NOMO-1 (cell line): ENCODE data around the gene NXN.

ENCODE experiments used
- DNase-seq, 2 experiments: peaks; one replicate each; lab custom pipeline; 2025; ENCODE audit not compliant: unreplicated experiment in 2 of 2; lab: John Stamatoyannopoulos, UW

NXN gene

GRCh38 chr17:979539-980405, at the start of gene NXN:
Gene NXN, minus strand, starts transcription at chr17:979776.
- DNase-seq = peak; percentile 57 to 74

GRCh38 chr17:1027044-1027443, 47.5 kb upstream of the NXN start:
- no peak for DNase-seq

- DNase-seq = no peak
These were observed 47.0 kb upstream of the NXN start for GRCh38 chr17:1026599-1026975.

GRCh38 chr17:1025733-1026598, 46.4 kb upstream of the NXN start:
- no peak for DNase-seq

GRCh38 chr17:1024076-1024475, 44.5 kb upstream of the NXN start:
- DNase-seq = no peak

- no peak for DNase-seq
These were observed 42.9 kb upstream of the NXN start for GRCh38 chr17:1022278-1023024.

GRCh38 chr17:1021147-1021546, 41.6 kb upstream of the NXN start:
- no peak for DNase-seq

- DNase-seq = no peak
These were observed 39.9 kb upstream of the NXN start for GRCh38 chr17:1019451-1019850.

GRCh38 chr17:1018547-1018946, 39.0 kb upstream of the NXN start:
- no peak for DNase-seq

GRCh38 chr17:1013729-1014090, 34.1 kb upstream of the NXN start:
- no peak for DNase-seq

- DNase-seq = no peak
These were observed 33.5 kb upstream of the NXN start for GRCh38 chr17:1012823-1013728.

GRCh38 chr17:1011760-1012735, 32.5 kb upstream of the NXN start:
- no peak for DNase-seq

GRCh38 chr17:1011138-1011537, 31.6 kb upstream of the NXN start:
- no peak for DNase-seq

- DNase-seq = no peak
These were observed 31.0 kb upstream of the NXN start for GRCh38 chr17:1010586-1010985.

- no peak for DNase-seq
These were observed 30.5 kb upstream of the NXN start for GRCh38 chr17:1010086-1010450.

- DNase-seq = no peak
These were observed 29.9 kb upstream of the NXN start for GRCh38 chr17:1009229-1010085.

GRCh38 chr17:1008008-1008761, 28.6 kb upstream of the NXN start:
- DNase-seq = no peak
